Stomach (tissue), 4 donors: ENCODE data around the gene MCM7.

ENCODE experiments used
- EP300 ChIP-seq: sonication (generic); formaldehyde crosslinking; IDR thresholded peaks from one replicate; pipeline ENCODE4 v1.6.1; 2017; ENCODE audit warnings: antibody characterized with exemption
- POLR2A ChIP-seq, 4 donors: fragments of 450-650 bp; IDR thresholded peaks; one replicate each; pipeline ENCODE4 v1.6.1; 2016; ENCODE audit warnings: antibody characterized with exemption in 4 of 4, control low read depth in 2 of 4, mild to moderate bottlenecking in 1 of 4, moderate library complexity in 1 of 4
- POLR2AphosphoS5 ChIP-seq, 3 donors: sonication (generic); formaldehyde crosslinking; IDR thresholded peaks; one replicate each; pipeline ENCODE4 v1.6.1; 2016; ENCODE audit warnings: antibody characterized with exemption in 3 of 3
- TF ChIP-seq, protein P1 (sequence below), 7 experiments: fragments of 450-650 bp in 4 of 7; fragments of 200-600 bp in 3 of 7; sonication (generic) in 3 of 7; IDR thresholded peaks; one replicate each; pipeline ENCODE4 v1.5.1; 2016 to 2019; ENCODE audit warnings: antibody characterized with exemption in 7 of 7, control low read depth in 2 of 7, mild to moderate bottlenecking in 1 of 7

DNA sequence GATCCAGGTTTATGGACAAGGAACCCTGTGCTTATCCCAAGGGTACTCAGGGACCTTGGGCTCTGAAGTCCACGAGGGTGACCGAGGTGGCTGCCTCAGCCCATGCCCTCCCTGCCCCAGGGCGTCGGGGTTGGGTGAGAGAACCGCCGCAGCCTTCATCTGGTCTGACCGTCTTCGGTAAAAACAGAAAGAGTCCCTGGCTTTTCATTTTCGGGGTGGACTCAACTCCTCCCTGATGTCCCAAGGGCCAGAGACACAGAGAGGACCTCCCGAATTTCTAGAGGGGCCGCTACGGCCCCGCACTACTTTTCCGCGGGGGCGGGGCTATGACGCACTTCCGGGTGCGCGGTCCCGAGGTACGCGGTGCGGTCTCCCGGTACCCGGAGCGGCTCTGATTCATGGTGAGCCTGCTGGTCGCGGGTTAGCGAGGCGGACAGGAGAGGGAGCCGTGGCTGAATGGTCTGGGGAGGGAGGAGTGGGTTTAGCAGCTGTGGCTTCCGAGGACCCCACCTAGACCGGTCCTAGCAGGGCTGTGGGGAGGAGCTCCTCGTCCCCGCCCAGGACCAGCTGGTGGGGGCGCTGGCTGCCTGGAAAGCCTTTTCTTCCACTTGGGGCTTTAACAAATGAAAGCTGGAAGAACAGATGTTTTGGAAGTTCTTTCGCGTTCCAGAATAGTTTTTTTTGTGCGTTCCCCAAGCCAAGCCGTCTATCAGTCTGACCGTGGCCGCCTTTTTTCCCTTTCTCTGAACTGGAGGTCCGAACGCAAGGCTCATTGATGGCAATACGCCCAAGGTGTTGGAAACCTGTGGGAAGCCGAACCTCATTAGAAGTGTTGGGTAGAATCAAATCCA lies 51.5 kb downstream of the MCM7 start, which contains the start of gene ZSCAN21:
- TF ChIP-seq, protein P1, sequence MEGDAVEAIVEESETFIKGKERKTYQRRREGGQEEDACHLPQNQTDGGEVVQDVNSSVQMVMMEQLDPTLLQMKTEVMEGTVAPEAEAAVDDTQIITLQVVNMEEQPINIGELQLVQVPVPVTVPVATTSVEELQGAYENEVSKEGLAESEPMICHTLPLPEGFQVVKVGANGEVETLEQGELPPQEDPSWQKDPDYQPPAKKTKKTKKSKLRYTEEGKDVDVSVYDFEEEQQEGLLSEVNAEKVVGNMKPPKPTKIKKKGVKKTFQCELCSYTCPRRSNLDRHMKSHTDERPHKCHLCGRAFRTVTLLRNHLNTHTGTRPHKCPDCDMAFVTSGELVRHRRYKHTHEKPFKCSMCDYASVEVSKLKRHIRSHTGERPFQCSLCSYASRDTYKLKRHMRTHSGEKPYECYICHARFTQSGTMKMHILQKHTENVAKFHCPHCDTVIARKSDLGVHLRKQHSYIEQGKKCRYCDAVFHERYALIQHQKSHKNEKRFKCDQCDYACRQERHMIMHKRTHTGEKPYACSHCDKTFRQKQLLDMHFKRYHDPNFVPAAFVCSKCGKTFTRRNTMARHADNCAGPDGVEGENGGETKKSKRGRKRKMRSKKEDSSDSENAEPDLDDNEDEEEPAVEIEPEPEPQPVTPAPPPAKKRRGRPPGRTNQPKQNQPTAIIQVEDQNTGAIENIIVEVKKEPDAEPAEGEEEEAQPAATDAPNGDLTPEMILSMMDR (IDR thresholded peaks at IDR 0.05) = peak in 1 of 7 experiments; percentile 17
- TF ChIP-seq POLR2A (IDR thresholded peaks at IDR 0.05) (peak in 2 of 4 donors; percentile 61 to 79), POLR2AphosphoS5 (IDR thresholded peaks at IDR 0.05) (peak; percentile 71 to 96 (median 87)), EP300 (no peak)
